T follicular helper cell (primary cell): ENCODE results near the gene SPDYE2B.
A peak's percentile ranks its signal among the peaks of the same experiment; 100 is the strongest.
"Not testable (repeated sequence)": the region's sequence is repeated elsewhere in the genome, so short reads cannot be mapped to it uniquely, and the experiment has no call there.

ENCODE experiments used
- DNase-seq: peaks from one replicate; pipeline ENCODE4 v3.0.0-alpha.2; 2020; ENCODE audit warnings: low read depth

The SPDYE2B gene

GRCh38 chr7:102642691-102643090, 7.4 kb upstream of the SPDYE2B start, which contains the start of gene UPK3BL1:
UPK3BL1 (minus strand) TSS chr7:102642791; CDS start chr7:102642741, 50 bp downstream.
- DNase-seq: not testable (repeated sequence)

- DNase-seq: not testable (repeated sequence)
Measured at GRCh38 chr7:102643404-102643803, 6.7 kb upstream of the SPDYE2B start.

GRCh38 chr7:102647813-102648212, 2.3 kb upstream of the SPDYE2B start:
- not testable (repeated sequence) for DNase-seq

GRCh38 chr7:102664765-102665164, 14.6 kb downstream of the SPDYE2B start:
- DNase-seq: not testable (repeated sequence)

GRCh38 chr7:102666850-102667249, 16.7 kb downstream of the SPDYE2B start:
- not testable (repeated sequence) for DNase-seq

GRCh38 chr7:102667523-102667922, 17.4 kb downstream of the SPDYE2B start:
- DNase-seq: not testable (repeated sequence)

- DNase-seq: peak; percentile 81
Measured at GRCh38 chr7:102671166-102671955, 21.2 kb downstream of the SPDYE2B start, which contains the start of gene POLR2J2. POLR2J2 (minus strand) TSS chr7:102671663; CDS start chr7:102671601, 62 bp downstream.

GRCh38 chr7:102671956-102672307, 21.8 kb downstream of the SPDYE2B start:
- not testable (repeated sequence) for DNase-seq

GRCh38 chr7:102673447-102674067, 23.4 kb downstream of the SPDYE2B start:
- DNase-seq: not testable (repeated sequence)

GRCh38 chr7:102675545-102675944, 25.4 kb downstream of the SPDYE2B start:
- DNase-seq: not testable (repeated sequence)

GRCh38 chr7:102680780-102681179, 30.7 kb downstream of the SPDYE2B start:
- not testable (repeated sequence) for DNase-seq

- DNase-seq: not testable (repeated sequence)
Measured at GRCh38 chr7:102682560-102682959, 32.4 kb downstream of the SPDYE2B start.

GRCh38 chr7:102688299-102689036, 38.3 kb downstream of the SPDYE2B start:
- not testable (repeated sequence) for DNase-seq

GRCh38 chr7:102689436-102690282, 39.5 kb downstream of the SPDYE2B start:
- DNase-seq: not testable (repeated sequence)

- not testable (repeated sequence) for DNase-seq
Measured at GRCh38 chr7:102690602-102691001, 40.5 kb downstream of the SPDYE2B start.

GRCh38 chr7:102694008-102694407, 43.9 kb downstream of the SPDYE2B start:
- DNase-seq: not testable (repeated sequence)

GRCh38 chr7:102695033-102695552, 45.0 kb downstream of the SPDYE2B start:
- DNase-seq: not testable (repeated sequence)

- not testable (repeated sequence) for DNase-seq
Measured at GRCh38 chr7:102696009-102696408, 45.9 kb downstream of the SPDYE2B start.

- DNase-seq: not testable (repeated sequence)
Measured at GRCh38 chr7:102697642-102698512, 47.8 kb downstream of the SPDYE2B start.
